HCT116 (cell line): ENCODE measurements around the gene THSD4. TPM values are rescaled to one million over a fixed set of nuclear protein-coding genes. Genes with fewer than 3 reads are reported as not detected.
A peak's percentile ranks its signal among the peaks of the same experiment; 100 is the strongest.

ENCODE experiments used
- ATAC-seq: fragments of 200-7000 bp; cut with Tn5 transposase; 2 replicates; pipeline ENCODE4 v1.9.1; 2020; ENCODE audit warnings: mild to moderate bottlenecking, moderate library complexity
- BruUV-seq: library from RNA; stranded (reverse); fragments of 400-500 nt; replicated peaks from 2 replicates; lab custom pipeline; 2021; lab: Mats Ljungman, UMichigan
- CTCF ChIA-PET: fragments of 300-600 bp; sonication (Branson Sonifier 250); formaldehyde crosslinking; loops from one replicate; lab custom pipeline; 2021; ENCODE audit warnings: antibody characterized with exemption; lab: Charles Lee
- POLR2A ChIA-PET: fragments of 300-600, 350-600 bp; sonication (Branson Sonifier 250); formaldehyde crosslinking; loops from one replicate; lab custom pipeline; 2021; ENCODE audit warnings: antibody characterized with exemption; lab: Charles Lee
- RAD21 ChIA-PET, 2 experiments: fragments of 300-600 bp; sonication (Branson Sonifier 250); formaldehyde crosslinking; loops; one replicate each; lab custom pipeline; 2023; ENCODE audit warnings: low total read pairs in 2 of 2; ENCODE audit not compliant: uncharacterized antibody in 2 of 2, unreplicated experiment in 2 of 2, low non-redundant PET in 1 of 2; lab: Charles Lee
- DNase-seq: peaks from one replicate; pipeline ENCODE4 v3.0.0-alpha.2; 2010; ENCODE audit warnings: low read depth, low spot score
- H2AFZ ChIP-seq: fragments of 200-600 bp; shearing (Covaris generic), sonication (generic); 2 replicates; pipeline ENCODE4 v1.6.1; 2017; ENCODE audit warnings: low read depth, mixed run types, mixed read lengths, antibody characterized with exemption, low read length; ENCODE audit not compliant: poor library complexity, severe bottlenecking
- H3K27ac ChIP-seq: 2 replicates; pipeline ENCODE4 v1.5.1; 2012; ENCODE audit warnings: low read depth, low read length
- H3K27me3 ChIP-seq: fragments of 200-600 bp; sonication (generic); 2 replicates; pipeline ENCODE4 v1.6.1; 2016; ENCODE audit warnings: mixed run types, low read length, mixed read lengths; ENCODE audit not compliant: insufficient read depth
- H3K36me3 ChIP-seq, 2 experiments: fragments of 200-500 bp in 1 of 2; fragments of 200-600 bp in 1 of 2; sonication (Bioruptor generic) in 1 of 2; sonication (generic) in 1 of 2; 2 replicates each; pipeline versions ENCODE4 v1.5.1 to v1.6.1; 2014 to 2016; ENCODE audit warnings: low read length in 2 of 2, inconsistent platforms in 1 of 2, mixed read lengths in 1 of 2, mixed run types in 1 of 2; ENCODE audit not compliant: insufficient read depth in 2 of 2, control insufficient read depth in 1 of 2
- H3K4me1 ChIP-seq, 2 experiments: fragments of 200-600 bp in 1 of 2; sonication (generic) in 1 of 2; 2 replicates each; pipeline versions ENCODE4 v1.5.1 to v1.6.1; 2012 to 2017; ENCODE audit warnings: low read length in 2 of 2, inconsistent platforms in 1 of 2, mild to moderate bottlenecking in 1 of 2, mixed read lengths in 1 of 2, mixed run types in 1 of 2, moderate library complexity in 1 of 2; ENCODE audit not compliant: insufficient read depth in 2 of 2, control insufficient read depth in 1 of 2
- H3K4me2 ChIP-seq: fragments of 200-600 bp; sonication (generic); 2 replicates; pipeline ENCODE4 v1.6.1; 2017; ENCODE audit warnings: mixed run types, low read length, mixed read lengths
- H3K4me3 ChIP-seq, 2 experiments: fragments of 200-600 bp in 1 of 2; sonication (generic) in 1 of 2; replicated peaks in 1 of 2; 2 replicates each; pipeline ENCODE4 v1.5.1; 2011 to 2016; ENCODE audit warnings: low read length in 2 of 2, control low read depth in 1 of 2, low read depth in 1 of 2, mild to moderate bottlenecking in 1 of 2, mixed read lengths in 1 of 2, mixed run types in 1 of 2
- H3K79me2 ChIP-seq: fragments of 200-600 bp; sonication (generic); 2 replicates; pipeline ENCODE4 v1.6.1; 2017; ENCODE audit warnings: mild to moderate bottlenecking, mixed run types, low read length, moderate library complexity, mixed read lengths; ENCODE audit not compliant: insufficient read depth
- H3K9ac ChIP-seq: fragments of 200-600 bp; sonication (generic); 2 replicates; pipeline ENCODE4 v1.6.1; 2016; ENCODE audit warnings: low read length, mixed read lengths
- H3K9me2 ChIP-seq: fragments of 200-600 bp; sonication (generic), shearing (Covaris generic); 2 replicates; pipeline ENCODE4 v1.6.1; 2017; ENCODE audit warnings: mixed run types, mild to moderate bottlenecking, moderate library complexity; ENCODE audit not compliant: insufficient read depth
- H3K9me3 ChIP-seq, 2 experiments: fragments of 200-500 bp in 1 of 2; fragments of 200-600 bp in 1 of 2; sonication (Bioruptor generic) in 1 of 2; sonication (generic) in 1 of 2; 2 replicates each; pipeline ENCODE4 v1.6.1; 2014 to 2017; ENCODE audit warnings: low read length in 2 of 2, mixed read lengths in 2 of 2, inconsistent platforms in 1 of 2, low read depth in 1 of 2, mild to moderate bottlenecking in 1 of 2, mixed run types in 1 of 2, moderate library complexity in 1 of 2; ENCODE audit not compliant: control insufficient read depth in 1 of 2, insufficient read depth in 1 of 2
- H4K20me1 ChIP-seq: fragments of 200-600 bp; sonication (generic), shearing (Covaris generic); 2 replicates; pipeline ENCODE4 v1.6.1; 2017; ENCODE audit warnings: mixed run types, mild to moderate bottlenecking, moderate library complexity; ENCODE audit not compliant: insufficient read depth
- CBX3 ChIP-seq: IDR thresholded peaks from 2 replicates; pipeline ENCODE4 v1.6.1; 2012; ENCODE audit warnings: low read depth
- EZH2phosphoT487 ChIP-seq: fragments of 200-600 bp; IDR thresholded peaks from 2 replicates; pipeline ENCODE4 v1.6.1; 2018; ENCODE audit warnings: antibody characterized with exemption, borderline replicate concordance
- FOSL1 ChIP-seq: IDR thresholded peaks from 2 replicates; pipeline ENCODE4 v1.6.1; 2012; ENCODE audit warnings: low read depth
- JUND ChIP-seq: IDR thresholded peaks from 2 replicates; pipeline ENCODE4 v1.6.1; 2012
- SP1 ChIP-seq: IDR thresholded peaks from 2 replicates; pipeline ENCODE4 v1.6.1; 2012; ENCODE audit warnings: low read depth
- YY1 ChIP-seq: IDR thresholded peaks from 2 replicates; pipeline ENCODE4 v1.6.1; 2011; ENCODE audit warnings: low read length, low read depth, moderate library complexity, mild to moderate bottlenecking; ENCODE audit not compliant: insufficient replicate concordance; ENCODE audit errors: extremely low read depth
- intact Hi-C: fragments of 100-400 bp; cut with micrococcal nuclease; formaldehyde crosslinking; loops from 2 replicates; pipeline ENCODE4 v1.10.0; 2022
- total RNA-seq: library from RNA; stranded (reverse); gene quantifications from one replicate; pipeline ENCODE4 v1.2.1, GENCODE V29; 2021; ENCODE audit not compliant: unreplicated experiment
- TF ChIP-seq, protein P1 (sequence below): IDR thresholded peaks from 2 replicates; pipeline ENCODE4 v1.6.1; 2012; ENCODE audit warnings: low read depth

THSD4 gene
- total RNA-seq, 1 experiment from 2014 or later = 30.5 TPM

- TF ChIP-seq YY1 (no peak), EZH2phosphoT487 (no peak)
Measured at GRCh38 chr15:71444032-71444810, 328.9 kb downstream of the THSD4 start (continued).

GRCh38 chr15:71444866-71445590 is 329.8 kb downstream of the THSD4 start:
- Histone ChIP-seq H3K4me1 (peaks cover 62 to 70% of the 10 kb centered on the region in 2 experiments), H3K4me3 (peak overlapping the region in 1 of 2 experiments; percentile 12; a peak in 1 of 4 replicates), H4K20me1 (no peaks in the 10 kb centered on the region), H3K36me3 (no peaks in the 10 kb centered on the region), H3K9me2 (no peaks in the 10 kb centered on the region), H3K4me2 (peak overlapping the region; percentile 58), H3K9ac (0 out of 2 replicates have a peak overlapping the region, but pooled peaks have one; percentile 4)
- ChIA-PET RAD21 (interaction anchor here in 1 of 2 experiments (0.6 to 1.0 kb wide), 2 partner anchors 295 to 433 kb away, joined by 4 read pairs; no protein-coding TSS in a partner anchor), CTCF (interaction anchor here (1.2 to 2.8 kb wide), 3 partner anchors 59 to 471 kb away, joined by 4 to 19 read pairs (median 5); no protein-coding TSS in a partner anchor), POLR2A (no interaction called here)
- ATAC-seq (peak; percentile 47), DNase-seq (no peak)
- intact Hi-C loops = loop anchor here (5.0 kb wide), 1 partner anchor 302 kb away; no protein-coding TSS in a partner anchor
- BruUV-seq = no TSS peak
- peak; percentile 15; the same call in 1 of the 2 replicates for TF ChIP-seq CBX3
- TF ChIP-seq FOSL1 = peak; percentile 30; the same call in 1 of the 2 replicates
- TF ChIP-seq, protein P1, sequence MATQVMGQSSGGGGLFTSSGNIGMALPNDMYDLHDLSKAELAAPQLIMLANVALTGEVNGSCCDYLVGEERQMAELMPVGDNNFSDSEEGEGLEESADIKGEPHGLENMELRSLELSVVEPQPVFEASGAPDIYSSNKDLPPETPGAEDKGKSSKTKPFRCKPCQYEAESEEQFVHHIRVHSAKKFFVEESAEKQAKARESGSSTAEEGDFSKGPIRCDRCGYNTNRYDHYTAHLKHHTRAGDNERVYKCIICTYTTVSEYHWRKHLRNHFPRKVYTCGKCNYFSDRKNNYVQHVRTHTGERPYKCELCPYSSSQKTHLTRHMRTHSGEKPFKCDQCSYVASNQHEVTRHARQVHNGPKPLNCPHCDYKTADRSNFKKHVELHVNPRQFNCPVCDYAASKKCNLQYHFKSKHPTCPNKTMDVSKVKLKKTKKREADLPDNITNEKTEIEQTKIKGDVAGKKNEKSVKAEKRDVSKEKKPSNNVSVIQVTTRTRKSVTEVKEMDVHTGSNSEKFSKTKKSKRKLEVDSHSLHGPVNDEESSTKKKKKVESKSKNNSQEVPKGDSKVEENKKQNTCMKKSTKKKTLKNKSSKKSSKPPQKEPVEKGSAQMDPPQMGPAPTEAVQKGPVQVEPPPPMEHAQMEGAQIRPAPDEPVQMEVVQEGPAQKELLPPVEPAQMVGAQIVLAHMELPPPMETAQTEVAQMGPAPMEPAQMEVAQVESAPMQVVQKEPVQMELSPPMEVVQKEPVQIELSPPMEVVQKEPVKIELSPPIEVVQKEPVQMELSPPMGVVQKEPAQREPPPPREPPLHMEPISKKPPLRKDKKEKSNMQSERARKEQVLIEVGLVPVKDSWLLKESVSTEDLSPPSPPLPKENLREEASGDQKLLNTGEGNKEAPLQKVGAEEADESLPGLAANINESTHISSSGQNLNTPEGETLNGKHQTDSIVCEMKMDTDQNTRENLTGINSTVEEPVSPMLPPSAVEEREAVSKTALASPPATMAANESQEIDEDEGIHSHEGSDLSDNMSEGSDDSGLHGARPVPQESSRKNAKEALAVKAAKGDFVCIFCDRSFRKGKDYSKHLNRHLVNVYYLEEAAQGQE = no peak
- peak; percentile 36; the same call in 1 of the 2 replicates for TF ChIP-seq JUND
- TF ChIP-seq SP1 = peak; percentile 44; the same call in 1 of the 2 replicates
- TF ChIP-seq, all 23 proteins: peak for 4
- no peak overlapping the region for H2AFZ ChIP-seq
- peak overlapping the region; percentile 48; the same call in 1 of the 2 replicates for H3K27ac ChIP-seq
- no peaks in the 10 kb centered on the region for H3K9me3 ChIP-seq
- H3K27me3 ChIP-seq = no peaks in the 10 kb centered on the region
- no peaks in the 10 kb centered on the region for H3K79me2 ChIP-seq
